H1 (cell line): ENCODE results near the gene GNAI2. TPM values are rescaled to one million over a fixed set of nuclear protein-coding genes. Genes with fewer than 3 reads are reported as not detected.

Source experiments
- CTCF ChIA-PET: fragments of 300-600 bp; sonication (Branson Sonifier 250); formaldehyde crosslinking; loops from one replicate; lab custom pipeline; 2021; ENCODE audit not compliant: partially characterized antibody; lab: Charles Lee
- POLR2A ChIA-PET: fragments of 300-600 bp; sonication (Branson Sonifier 250); formaldehyde crosslinking; loops from one replicate; lab custom pipeline; 2021; ENCODE audit warnings: inconsistent platforms; ENCODE audit not compliant: partially characterized antibody; lab: Charles Lee
- DNase-seq, 2 experiments: peaks; one replicate each; pipeline versions ENCODE4 v3.0.0 to v3.0.0-alpha.2; 2010 to 2022; ENCODE audit warnings: low spot score in 2 of 2, low read depth in 1 of 2, mixed read lengths in 1 of 2
- FAIRE-seq: peaks from 2 replicates; lab custom pipeline; 2011; peaks lifted over from hg19 to GRCh38; lab: Jason Lieb, UNC
- H2AFZ ChIP-seq: 2 replicates; pipeline ENCODE4 v1.8.1; 2012; ENCODE audit warnings: low read length, inconsistent platforms
- H2AK5ac ChIP-seq: 2 replicates; pipeline ENCODE4 v1.6.1; 2013; ENCODE audit warnings: low read depth, low read length
- H2BK120ac ChIP-seq: replicated peaks from 2 replicates; pipeline ENCODE3; 2013; ENCODE audit warnings: low read depth, low read length, inconsistent platforms
- H2BK12ac ChIP-seq: 2 replicates; pipeline ENCODE4 v1.6.1; 2013; ENCODE audit warnings: low read depth, low read length
- H2BK15ac ChIP-seq: 2 replicates; pipeline ENCODE4 v1.6.1; 2013; ENCODE audit warnings: low read length
- H2BK20ac ChIP-seq: 2 replicates; pipeline ENCODE4 v1.6.1; 2013; ENCODE audit warnings: low read length
- H2BK5ac ChIP-seq: 2 replicates; pipeline ENCODE4 v1.6.1; 2013; ENCODE audit warnings: low read depth, low read length
- H3K14ac ChIP-seq: 2 replicates; pipeline ENCODE4 v1.6.1; 2013; ENCODE audit warnings: inconsistent platforms; ENCODE audit not compliant: insufficient read length
- H3K18ac ChIP-seq: 2 replicates; pipeline ENCODE4 v1.6.1; 2013; ENCODE audit warnings: low read length; ENCODE audit errors: extremely low read depth
- H3K23ac ChIP-seq: 2 replicates; pipeline ENCODE4 v1.6.1; 2013; ENCODE audit warnings: inconsistent platforms; ENCODE audit not compliant: insufficient read length
- H3K23me2 ChIP-seq: 2 replicates; pipeline ENCODE4 v1.6.1; 2013; ENCODE audit warnings: low read depth, low read length
- H3K27ac ChIP-seq: 2 replicates; pipeline ENCODE4 v1.6.1; 2011; ENCODE audit warnings: low read depth, low read length, inconsistent platforms
- H3K27me3 ChIP-seq, 4 experiments: replicated peaks in 1 of 4; 1 replicate in 1 of 4; 2 replicates in 3 of 4; pipeline versions ENCODE4 v1.6.1 to v1.8.1; 2011 to 2013; ENCODE audit warnings: low read length in 3 of 4, mild to moderate bottlenecking in 3 of 4, inconsistent platforms in 2 of 4, mixed read lengths in 2 of 4, moderate library complexity in 1 of 4; ENCODE audit not compliant: control insufficient read depth in 3 of 4, insufficient read depth in 3 of 4; ENCODE audit errors: extremely low read depth in 1 of 4
- H3K36me3 ChIP-seq, 4 experiments: 2 replicates each; pipeline versions ENCODE4 v1.6.1 to v1.8.1; 2011 to 2013; ENCODE audit warnings: mild to moderate bottlenecking in 4 of 4, low read length in 3 of 4, moderate library complexity in 2 of 4, control low read depth in 1 of 4, inconsistent platforms in 1 of 4; ENCODE audit not compliant: insufficient read depth in 4 of 4, control insufficient read depth in 2 of 4
- H3K4ac ChIP-seq: replicated peaks from 2 replicates; pipeline ENCODE3; 2013; ENCODE audit warnings: low read length, low read depth, mixed read lengths, inconsistent platforms; ENCODE audit not compliant: insufficient read length
- H3K4me1 ChIP-seq, 4 experiments: replicated peaks in 1 of 4; 1 replicate in 1 of 4; 2 replicates in 3 of 4; pipeline versions ENCODE4 v1.6.1 to v1.8.1; 2011 to 2013; ENCODE audit warnings: low read length in 3 of 4, inconsistent platforms in 2 of 4, mixed read lengths in 1 of 4; ENCODE audit not compliant: insufficient read depth in 4 of 4, control insufficient read depth in 3 of 4
- H3K4me2 ChIP-seq, 2 experiments: 2 replicates each; pipeline versions ENCODE4 v1.6.1 to v1.8.1; 2011 to 2013; ENCODE audit warnings: low read depth in 2 of 2, low read length in 2 of 2, control low read depth in 1 of 2, inconsistent platforms in 1 of 2, mild to moderate bottlenecking in 1 of 2; ENCODE audit not compliant: insufficient read depth in 1 of 2
- H3K4me3 ChIP-seq, 4 experiments: fragments of 200-600, 300-600 bp in 1 of 4; sonication (generic), shearing (Covaris generic), sonication (Bioruptor Twin) in 1 of 4; 2 replicates each; pipeline versions ENCODE4 v1.5.1 to v1.8.1; 2011 to 2016; ENCODE audit warnings: low read length in 4 of 4, low read depth in 3 of 4, control low read depth in 2 of 4, inconsistent platforms in 2 of 4, mild to moderate bottlenecking in 2 of 4, mixed read lengths in 1 of 4, moderate library complexity in 1 of 4; ENCODE audit not compliant: insufficient read depth in 2 of 4; ENCODE audit errors: extremely low read depth in 1 of 4
- H3K56ac ChIP-seq: replicated peaks from 2 replicates; pipeline ENCODE3; 2013; ENCODE audit warnings: low read depth, mild to moderate bottlenecking, mixed read lengths, low read length, inconsistent platforms; ENCODE audit not compliant: insufficient read length
- H3K79me1 ChIP-seq: 2 replicates; pipeline ENCODE4 v1.6.1; 2013; ENCODE audit warnings: low read depth, low read length, control low read depth
- H3K79me2 ChIP-seq, 2 experiments: 2 replicates each; pipeline versions ENCODE4 v1.6.1 to v1.8.1; 2012 to 2013; ENCODE audit warnings: low read length in 2 of 2, mild to moderate bottlenecking in 2 of 2, inconsistent platforms in 1 of 2; ENCODE audit not compliant: insufficient read depth in 2 of 2, control insufficient read depth in 1 of 2
- H3K9ac ChIP-seq, 4 experiments: replicated peaks in 1 of 4; 1 replicate in 1 of 4; 2 replicates in 3 of 4; pipeline versions ENCODE4 v1.6.1 to v1.8.1; 2011 to 2013; ENCODE audit warnings: low read depth in 3 of 4, low read length in 3 of 4, control low read depth in 2 of 4, mild to moderate bottlenecking in 2 of 4, moderate library complexity in 2 of 4, inconsistent platforms in 1 of 4; ENCODE audit errors: extremely low read depth in 1 of 4
- H3K9me3 ChIP-seq, 2 experiments: 2 replicates each; pipeline versions ENCODE4 v1.6.1 to v1.8.1; 2012 to 2013; ENCODE audit warnings: mild to moderate bottlenecking in 2 of 2, moderate library complexity in 2 of 2, control low read depth in 1 of 2, inconsistent platforms in 1 of 2, low read depth in 1 of 2, low read length in 1 of 2, mixed read lengths in 1 of 2; ENCODE audit not compliant: insufficient read depth in 2 of 2
- H4K20me1 ChIP-seq, 2 experiments: replicated peaks in 1 of 2; 2 replicates each; pipeline versions ENCODE3 to v1.8.1; 2011 to 2013; ENCODE audit warnings: inconsistent platforms in 2 of 2, low read length in 2 of 2, mild to moderate bottlenecking in 1 of 2; ENCODE audit not compliant: insufficient read depth in 2 of 2, control insufficient read depth in 1 of 2
- H4K5ac ChIP-seq: 2 replicates; pipeline ENCODE4 v1.6.1; 2013; ENCODE audit warnings: low read length, low read depth, mixed read lengths, inconsistent platforms; ENCODE audit not compliant: insufficient read length
- H4K8ac ChIP-seq: 2 replicates; pipeline ENCODE4 v1.8.0; 2013; ENCODE audit warnings: mild to moderate bottlenecking, moderate library complexity, low read length, inconsistent platforms; ENCODE audit not compliant: insufficient read depth; ENCODE audit errors: extremely low read depth
- H4K91ac ChIP-seq: replicated peaks from 2 replicates; pipeline ENCODE3; 2013; ENCODE audit warnings: low read length, mixed read lengths, inconsistent platforms; ENCODE audit not compliant: insufficient read length
- ATF2 ChIP-seq: IDR thresholded peaks from 2 replicates; pipeline ENCODE4 v1.6.1; 2012; ENCODE audit warnings: low read length, inconsistent platforms
- E2F6 ChIP-seq: IDR thresholded peaks from 2 replicates; pipeline ENCODE4 v1.6.1; 2012; ENCODE audit warnings: inconsistent platforms
- FOSL1 ChIP-seq: IDR thresholded peaks from 2 replicates; pipeline ENCODE4 v1.6.1; 2011; ENCODE audit warnings: mild to moderate bottlenecking, low read depth, low read length, moderate library complexity; ENCODE audit not compliant: insufficient read depth
- KDM5A ChIP-seq: fragments of 200-600 bp; IDR thresholded peaks from 2 replicates; pipeline ENCODE4 v1.7.1; 2012; ENCODE audit warnings: mild to moderate bottlenecking, low read length, inconsistent platforms, mixed read lengths
- NRF1 ChIP-seq: IDR thresholded peaks from 2 replicates; pipeline ENCODE4 v1.6.1; 2011; ENCODE audit warnings: mild to moderate bottlenecking, low read depth, low read length, improper control_type of control experiment
- POLR2A ChIP-seq, 2 experiments: IDR thresholded peaks; 1 replicate in 1 of 2; 2 replicates in 1 of 2; pipeline ENCODE4 v1.6.1; 2011; ENCODE audit warnings: low read depth in 2 of 2, low read length in 2 of 2, mild to moderate bottlenecking in 2 of 2; ENCODE audit errors: control extremely low read depth in 1 of 2
- RXRA ChIP-seq: IDR thresholded peaks from 2 replicates; pipeline ENCODE4 v1.6.1; 2011; ENCODE audit warnings: low read depth, mild to moderate bottlenecking, low read length, moderate library complexity; ENCODE audit not compliant: insufficient read depth
- SIN3A ChIP-seq, 2 experiments: IDR thresholded peaks in 1 of 2; conservative IDR thresholded peaks in 1 of 2; 2 replicates each; pipeline ENCODE4 v1.6.1; 2011 to 2012; ENCODE audit warnings: low read length in 2 of 2, improper control_type of control experiment in 1 of 2, low read depth in 1 of 2, mild to moderate bottlenecking in 1 of 2
- SIX5 ChIP-seq: IDR thresholded peaks from 2 replicates; pipeline ENCODE4 v1.6.1; 2011; ENCODE audit warnings: mild to moderate bottlenecking, low read depth, low read length
- TAF7 ChIP-seq: optimal IDR thresholded peaks from 2 replicates; pipeline ENCODE3; 2011; ENCODE audit warnings: low read depth, mild to moderate bottlenecking, inconsistent platforms, low read length, moderate library complexity, borderline replicate concordance
- YY1 ChIP-seq: IDR thresholded peaks from 2 replicates; pipeline ENCODE4 v1.6.1; 2011; ENCODE audit warnings: low read depth, mild to moderate bottlenecking, low read length
- WGBS, 2 experiments: shearing (Covaris generic) in 1 of 2; methylation state at CpG; one replicate each; pipeline versions ENCODE4 v1.1.6 to v1.1.7; 2013 to 2015; ENCODE audit warnings: low lambda C conversion rate in 2 of 2, mixed read lengths in 2 of 2, inconsistent platforms in 1 of 2, low coverage in 1 of 2, missing lambda C conversion rate in 1 of 2; ENCODE audit not compliant: insufficient replicate concordance in 2 of 2, insufficient coverage in 1 of 2, insufficient read length in 1 of 2; ENCODE audit errors: extremely low coverage in 1 of 2, missing lambda C conversion rate in 1 of 2; 5-methylcytosine and 5-hydroxymethylcytosine counted together
- polyA plus RNA-seq, 7 experiments: library from polyadenylated mRNA; depleted of rRNA in 3 of 7; stranded (reverse) in 5 of 7; unstranded in 2 of 7; fragments of >200 nt in 5 of 7; fragments of 200-250 nt in 2 of 7; gene quantifications; 1 replicate in 5 of 7; 2 replicates in 1 of 7; 4 replicates in 1 of 7; pipeline versions ENCODE4 v1.2.1 to v1.2.3, GENCODE V29; 2011 to 2013; ENCODE audit warnings: missing spikeins in 2 of 7, mixed read lengths in 2 of 7
- total RNA-seq: library from RNA; stranded (reverse); fragmentation: NEBNext Ultra II Directional; extraction: Animal tissue kit (Norgen Biotek cat#: 25700); gene quantifications from 2 replicates; pipeline ENCODE4 v1.2.1, GENCODE V29; 2021

Gene GNAI2
- total and polyA plus RNA-seq, 2 of the 8 experiments (the other 6 are each of a cell fraction or from before 2014, with no cell fraction given) = 168 to 539 TPM

- peaks cover 0 to 10% of the 10 kb centered on the region in 2 experiments for H4K20me1 ChIP-seq
- no peak overlapping the region for H2AK5ac ChIP-seq
- H3K4me3 ChIP-seq = no peak overlapping the region
- no peak overlapping the region for H3K23ac ChIP-seq
- TF ChIP-seq E2F6 (no peak), KDM5A (no peak), FOSL1 (no peak), NRF1 (no peak), TAF7 (no peak), ATF2 (no peak), SIX5 (no peak), POLR2A (IDR thresholded peaks at IDR 0.05; ENCODE audit: control extremely low read depth in 1 of 2, low read depth in 2 of 2, low read length in 2 of 2) (no peak), SIN3A (conservative IDR thresholded peaks at IDR 0.05 in 1 of 2, IDR thresholded peaks at IDR 0.05 in 1 of 2; ENCODE audit: low read depth in 1 of 2, low read length in 2 of 2) (no peak), RXRA (no peak), YY1 (no peak)
- H2BK12ac ChIP-seq = no peak overlapping the region
- 73% methylated on average over 3 of the region's 3 CpGs; no CpG with 5 or more reads in 1 of the 2 experiments for WGBS, 2 experiments
- H3K4me1 ChIP-seq = peaks cover 0 to 22% (median 11%) of the 10 kb centered on the region in 4 experiments; a peak in 6 of 7 replicates
- no peaks in the 10 kb centered on the region; a peak in 1 of 7 replicates for H3K27me3 ChIP-seq
- FAIRE-seq (no peak), DNase-seq (no peak)
- no peak overlapping the region for H2BK5ac ChIP-seq
- H3K79me1 ChIP-seq = no peaks in the 10 kb centered on the region; the same call in 1 of the 2 replicates
- no peaks in the 10 kb centered on the region for H3K36me3 ChIP-seq
- no peak overlapping the region for H2BK20ac ChIP-seq
- ChIA-PET POLR2A (no interaction called here), CTCF (interaction anchor here (23.4 to 53.5 kb wide), 4 partner anchors 11 to 45 kb away, joined by 587 to 2149 read pairs (median 1644); partner anchors contain the start of genes GNAI2, GNAT1, LSMEM2 and SEMA3B)
- no peak overlapping the region for H4K5ac ChIP-seq
- no peak overlapping the region for H3K9ac ChIP-seq
- H3K18ac ChIP-seq = no peak overlapping the region
- H3K27ac ChIP-seq = no peak overlapping the region
- no peak overlapping the region for H4K91ac ChIP-seq
- no peak overlapping the region for H3K4ac ChIP-seq
- H3K56ac ChIP-seq = no peak overlapping the region
- no peak overlapping the region for H3K4me2 ChIP-seq
- no peaks in the 10 kb centered on the region for H3K9me3 ChIP-seq
- H2AFZ ChIP-seq = no peak overlapping the region
- no peak overlapping the region for H2BK120ac ChIP-seq
- H3K79me2 ChIP-seq = peaks cover 0 to 11% of the 10 kb centered on the region in 2 experiments; a peak in 2 of 4 replicates
- peaks cover 14% of the 10 kb centered on the region; the same call in 1 of the 2 replicates for H3K23me2 ChIP-seq
- no peak overlapping the region for H3K14ac ChIP-seq
- H2BK15ac ChIP-seq = no peak overlapping the region
- H4K8ac ChIP-seq = no peak overlapping the region
Measured at GRCh38 chr3:50232303-50232702, 3.7 kb upstream of the GNAI2 start.
